GM12892 (cell line): ENCODE measurements around the gene TJP1.
"Not testable (repeated sequence)": the region's sequence is repeated elsewhere in the genome, so short reads cannot be mapped to it uniquely, and the experiment has no call there.

Source experiments
- DNase-seq: peaks from one replicate; pipeline ENCODE4 v3.0.0; 2011; ENCODE audit not compliant: insufficient read length
- FAIRE-seq: peaks from 2 replicates; lab custom pipeline; 2011; peaks lifted over from hg19 to GRCh38; lab: Jason Lieb, UNC
- POLR2A ChIP-seq: IDR thresholded peaks from 2 replicates; pipeline ENCODE4 v1.6.1; 2011; ENCODE audit warnings: low read depth, low read length, control low read depth
- POLR2AphosphoS5 ChIP-seq: IDR thresholded peaks from 2 replicates; pipeline ENCODE4 v1.6.1; 2011; ENCODE audit warnings: low read depth, low read length, control low read depth
- TAF1 ChIP-seq: IDR thresholded peaks from 2 replicates; pipeline ENCODE4 v1.6.1; 2011; ENCODE audit warnings: low read depth, mild to moderate bottlenecking, control low read depth, low read length, borderline replicate concordance

The TJP1 gene

DNA sequence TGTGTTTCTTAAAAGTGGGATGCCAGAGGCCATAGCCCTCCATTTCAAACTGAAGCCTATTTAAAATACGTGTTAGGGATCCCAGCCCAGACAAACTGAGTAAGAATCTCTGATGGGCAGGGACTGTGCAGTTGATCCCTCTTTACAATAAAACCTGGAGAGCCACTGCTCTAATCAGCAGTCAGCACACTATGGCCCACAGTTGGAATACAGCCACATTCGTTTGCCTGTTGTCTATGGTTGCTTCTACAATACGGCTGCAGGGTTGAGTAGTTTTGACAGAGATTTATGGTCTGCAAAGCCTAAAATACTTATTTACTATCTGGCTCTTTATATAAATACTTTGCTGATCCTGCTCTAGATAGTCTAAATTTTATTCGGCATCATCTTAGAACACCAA is 32.4 kb downstream of the TJP1 start:
- DNase-seq, result no peak
- no peak for FAIRE-seq
- TF ChIP-seq TAF1 (no peak), POLR2A (no peak), POLR2AphosphoS5 (no peak)

GRCh38 chr15:29788433-29789034 is 33.7 kb downstream of the TJP1 start:
- no peak for TF ChIP-seq POLR2AphosphoS5
- TF ChIP-seq POLR2A, result no peak
- no peak for TF ChIP-seq TAF1
- no peak for FAIRE-seq

GRCh38 chr15:29787767-29788166 is 34.5 kb downstream of the TJP1 start:
- FAIRE-seq (no peak), DNase-seq (no peak)
- no peak for TF ChIP-seq POLR2AphosphoS5
- no peak for TF ChIP-seq TAF1
- TF ChIP-seq POLR2A, result no peak

More at GRCh38 chr15:29788433-29789034, 33.7 kb downstream of the TJP1 start:
- no peak for DNase-seq

DNA sequence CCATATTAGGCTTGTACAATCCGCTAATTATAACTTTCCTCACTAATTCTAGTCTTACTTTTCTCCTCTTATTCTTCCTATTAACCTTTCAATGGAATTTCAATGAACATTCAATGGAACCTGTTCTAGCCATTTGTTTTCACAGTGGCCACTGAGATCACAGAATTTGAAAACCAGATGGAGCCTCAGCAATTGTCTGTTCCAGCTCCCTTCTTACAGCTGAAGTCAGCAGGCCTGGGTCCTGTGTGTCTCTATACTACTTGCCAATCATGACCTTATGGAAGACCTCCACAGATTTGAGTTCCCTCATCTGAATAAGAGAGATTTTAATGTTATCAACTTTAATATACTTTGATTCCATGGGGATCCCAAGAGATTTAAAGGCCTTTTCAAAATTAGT is 36.6 kb downstream of the TJP1 start:
- DNase-seq, result no peak
- FAIRE-seq, result no peak
- TF ChIP-seq POLR2A (no peak), TAF1 (no peak), POLR2AphosphoS5 (no peak)

GRCh38 chr15:29785136-29785535 is 37.1 kb downstream of the TJP1 start:
- FAIRE-seq, result no peak

GRCh38 chr15:29784413-29784812 is 37.9 kb downstream of the TJP1 start:
- no peak for DNase-seq
- no peak for FAIRE-seq
- TF ChIP-seq POLR2A, result no peak
- no peak for TF ChIP-seq TAF1
- TF ChIP-seq POLR2AphosphoS5, result no peak

More at GRCh38 chr15:29785136-29785535, 37.1 kb downstream of the TJP1 start:
- DNase-seq, result no peak
- TF ChIP-seq POLR2A, result no peak
- no peak for TF ChIP-seq POLR2AphosphoS5
- no peak for TF ChIP-seq TAF1

- not testable (repeated sequence) for FAIRE-seq, DNase-seq
Observed at GRCh38 chr15:29782816-29783215, 39.5 kb downstream of the TJP1 start.

DNA sequence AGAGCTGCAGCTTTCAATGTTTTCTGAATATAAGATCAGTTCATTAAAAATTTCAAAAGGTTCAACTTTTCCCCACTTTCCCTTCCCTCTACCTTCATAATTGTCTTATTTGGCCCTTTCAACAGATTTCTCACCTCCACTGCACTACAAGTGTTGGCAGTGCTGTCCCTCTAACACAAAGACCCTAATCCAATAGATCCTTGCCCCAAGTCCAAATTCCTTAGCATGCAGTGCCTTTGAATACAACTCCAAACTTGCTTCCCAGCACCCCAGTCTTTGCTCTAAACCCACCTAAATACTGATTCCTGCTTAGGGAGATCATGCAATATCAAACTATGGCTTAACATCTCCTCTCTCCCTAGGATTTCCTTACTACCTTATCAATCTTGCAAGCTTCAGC is 43.9 kb downstream of the TJP1 start:
- DNase-seq (no peak), FAIRE-seq (no peak)
- TF ChIP-seq POLR2A (no peak), TAF1 (no peak), POLR2AphosphoS5 (no peak)

DNA sequence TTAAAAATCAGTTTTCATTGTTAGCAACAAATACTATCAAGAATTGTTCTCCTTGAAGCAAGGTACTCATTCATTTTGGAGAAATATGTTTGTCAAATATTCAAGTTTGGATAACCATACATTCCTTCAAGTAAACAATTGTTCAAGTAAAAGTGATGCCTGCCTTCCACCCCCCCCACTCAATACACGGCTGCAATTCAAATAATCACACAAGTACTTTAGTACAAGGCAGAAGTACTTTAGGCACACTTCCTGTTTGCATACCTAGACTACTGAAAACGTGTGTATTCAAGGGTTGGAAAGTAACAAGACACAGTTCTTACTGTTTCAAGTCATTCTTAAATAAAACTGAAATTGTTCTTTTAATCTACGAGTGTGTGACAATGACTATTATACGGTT is 45.4 kb downstream of the TJP1 start:
- no peak for FAIRE-seq
- TF ChIP-seq POLR2AphosphoS5, result no peak
- TF ChIP-seq TAF1, result no peak
- no peak for TF ChIP-seq POLR2A
- DNase-seq, result no peak

DNA sequence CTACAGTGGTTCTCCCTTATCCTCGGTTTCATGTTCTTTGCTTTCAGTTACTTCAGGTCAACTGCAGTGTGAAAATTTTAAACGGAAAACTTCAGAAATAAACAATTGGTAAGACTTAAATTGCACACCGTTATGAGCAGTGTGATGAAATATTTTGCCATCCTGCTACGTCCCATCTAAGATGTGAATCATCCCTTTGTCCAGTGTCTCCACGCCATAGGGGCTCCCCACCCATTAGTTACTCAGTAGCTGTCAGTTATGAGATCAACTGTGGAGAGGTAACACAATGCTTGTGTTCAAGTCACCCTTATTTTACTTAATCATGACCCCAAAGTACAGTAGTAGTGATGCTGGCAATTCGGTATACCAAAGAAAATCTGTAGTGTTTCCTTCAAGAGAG is 47.4 kb downstream of the TJP1 start:
- DNase-seq, result no peak

DNA sequence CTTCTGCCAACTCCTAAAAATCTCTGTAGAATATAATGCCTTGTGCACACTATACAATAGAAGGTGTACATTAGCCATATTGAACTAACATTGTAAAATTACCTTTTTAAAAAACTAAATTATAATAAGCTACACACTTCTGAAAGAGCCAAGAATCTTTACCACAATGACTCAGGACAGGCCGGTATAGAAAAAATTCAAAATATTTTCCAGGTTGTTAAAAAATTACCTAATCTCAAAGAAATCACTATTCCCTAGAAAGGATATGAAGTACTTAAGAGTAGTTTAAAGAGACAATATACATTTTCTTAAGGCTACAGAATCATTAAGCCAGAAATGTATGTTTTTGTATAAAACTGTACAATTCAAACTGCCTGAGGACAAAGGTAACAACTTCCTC is 48.5 kb downstream of the TJP1 start:
- TF ChIP-seq POLR2AphosphoS5 (no peak), TAF1 (no peak), POLR2A (no peak)
- no peak for DNase-seq
- FAIRE-seq, result no peak

More for the DNA sequence above, 47.4 kb downstream of the TJP1 start:
- no peak for TF ChIP-seq TAF1
- TF ChIP-seq POLR2A, result no peak
- no peak for TF ChIP-seq POLR2AphosphoS5
- no peak for FAIRE-seq

DNA sequence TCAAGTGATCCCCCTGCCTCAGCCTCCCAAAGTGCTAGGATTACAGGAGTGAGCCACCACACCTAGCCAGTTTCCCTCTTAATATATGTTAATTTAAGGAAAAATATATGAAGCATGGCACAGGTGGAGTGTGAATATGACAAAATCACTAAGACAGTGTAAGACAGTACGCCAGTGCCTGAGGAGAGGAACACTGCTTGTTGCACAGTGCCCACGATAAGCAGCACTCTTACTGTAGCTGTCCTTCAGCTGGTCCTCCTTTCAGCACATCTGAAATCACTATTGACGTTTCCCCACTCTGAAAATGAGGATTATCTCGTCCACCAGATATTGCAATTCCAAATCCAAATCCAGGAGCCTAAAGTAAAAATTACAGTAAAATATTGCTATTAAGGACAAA is 49.3 kb downstream of the TJP1 start:
- DNase-seq (no peak), FAIRE-seq (no peak)
- no peak for TF ChIP-seq POLR2AphosphoS5
- TF ChIP-seq POLR2A, result no peak
- no peak for TF ChIP-seq TAF1
